ENCODE results near the gene SYCE3.

The SYCE3 gene

DNA sequence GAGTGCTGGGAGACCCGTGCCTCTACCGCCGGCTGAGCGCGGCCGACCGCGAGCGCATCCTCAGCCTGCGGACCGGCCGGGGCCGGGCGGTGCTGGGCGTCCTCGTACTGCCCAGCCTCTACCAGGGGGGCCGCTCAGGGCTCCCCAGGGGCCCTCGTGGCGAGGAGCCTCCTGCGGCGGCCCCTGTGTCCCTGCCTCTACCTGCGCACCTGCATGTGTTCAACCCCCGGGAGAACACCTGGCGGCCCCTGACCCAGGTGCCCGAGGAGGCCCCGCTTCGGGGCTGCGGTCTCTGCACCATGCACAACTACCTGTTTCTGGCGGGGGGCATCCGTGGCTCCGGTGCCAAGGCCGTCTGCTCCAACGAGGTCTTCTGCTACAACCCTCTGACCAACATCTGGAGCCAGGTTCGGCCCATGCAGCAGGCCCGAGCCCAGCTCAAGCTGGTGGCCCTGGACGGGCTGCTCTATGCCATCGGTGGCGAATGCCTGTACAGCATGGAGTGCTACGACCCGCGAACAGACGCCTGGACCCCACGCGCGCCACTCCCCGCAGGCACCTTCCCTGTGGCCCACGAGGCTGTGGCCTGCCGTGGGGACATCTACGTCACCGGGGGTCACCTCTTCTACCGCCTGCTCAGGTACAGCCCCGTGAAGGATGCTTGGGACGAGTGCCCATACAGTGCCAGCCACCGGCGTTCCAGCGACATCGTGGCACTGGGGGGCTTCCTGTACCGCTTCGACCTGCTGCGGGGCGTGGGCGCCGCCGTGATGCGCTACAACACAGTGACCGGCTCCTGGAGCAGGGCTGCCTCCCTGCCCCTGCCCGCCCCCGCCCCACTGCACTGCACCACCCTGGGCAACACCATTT, 13.6 kb downstream of the SYCE3 start:
- no peak for DNase-seq (ENCODE audit: low spot score)

DNA sequence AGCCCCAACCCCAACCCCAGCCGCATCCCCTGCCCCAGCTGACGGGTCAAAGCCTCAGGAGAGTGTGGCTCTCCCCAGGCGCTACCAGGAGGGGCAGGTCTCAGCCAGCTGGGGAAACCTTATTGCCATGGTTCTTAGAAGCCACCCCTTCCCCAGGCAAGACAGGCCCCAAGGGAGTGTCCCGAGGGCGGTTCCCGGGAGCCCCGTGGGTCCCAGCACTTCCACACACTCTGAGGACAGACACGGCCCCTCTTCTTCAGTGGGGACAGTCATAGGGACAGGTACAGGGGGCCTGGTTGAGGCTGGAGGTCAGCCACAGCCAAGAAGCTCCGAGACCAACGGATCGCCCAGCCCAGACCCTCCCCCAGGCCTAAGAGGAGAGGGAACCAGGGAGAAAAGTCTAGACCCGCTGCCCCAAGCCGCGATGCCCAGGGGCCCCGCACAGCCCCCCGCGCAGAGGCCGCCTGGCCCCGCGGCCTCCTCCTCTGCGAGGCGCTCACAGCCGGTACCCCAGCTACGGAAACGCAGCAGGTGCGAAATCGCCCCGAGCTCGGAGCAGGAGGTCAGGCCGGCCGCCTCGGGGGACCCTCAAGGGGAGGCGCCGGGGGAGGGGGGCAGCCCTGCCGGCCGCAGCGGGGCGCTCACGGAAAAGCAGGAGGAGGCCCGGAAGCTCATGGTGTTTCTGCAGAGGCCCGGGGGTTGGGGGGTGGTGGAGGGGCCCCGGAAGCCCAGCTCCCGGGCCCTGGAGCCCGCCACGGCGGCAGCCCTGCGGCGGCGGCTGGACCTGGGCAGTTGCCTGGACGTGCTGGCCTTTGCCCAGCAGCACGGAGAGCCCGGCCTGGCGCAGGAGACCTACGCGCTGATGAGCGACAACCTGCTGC, 14.4 kb downstream of the SYCE3 start:
- no peak for DNase-seq (ENCODE audit: low spot score)

DNA sequence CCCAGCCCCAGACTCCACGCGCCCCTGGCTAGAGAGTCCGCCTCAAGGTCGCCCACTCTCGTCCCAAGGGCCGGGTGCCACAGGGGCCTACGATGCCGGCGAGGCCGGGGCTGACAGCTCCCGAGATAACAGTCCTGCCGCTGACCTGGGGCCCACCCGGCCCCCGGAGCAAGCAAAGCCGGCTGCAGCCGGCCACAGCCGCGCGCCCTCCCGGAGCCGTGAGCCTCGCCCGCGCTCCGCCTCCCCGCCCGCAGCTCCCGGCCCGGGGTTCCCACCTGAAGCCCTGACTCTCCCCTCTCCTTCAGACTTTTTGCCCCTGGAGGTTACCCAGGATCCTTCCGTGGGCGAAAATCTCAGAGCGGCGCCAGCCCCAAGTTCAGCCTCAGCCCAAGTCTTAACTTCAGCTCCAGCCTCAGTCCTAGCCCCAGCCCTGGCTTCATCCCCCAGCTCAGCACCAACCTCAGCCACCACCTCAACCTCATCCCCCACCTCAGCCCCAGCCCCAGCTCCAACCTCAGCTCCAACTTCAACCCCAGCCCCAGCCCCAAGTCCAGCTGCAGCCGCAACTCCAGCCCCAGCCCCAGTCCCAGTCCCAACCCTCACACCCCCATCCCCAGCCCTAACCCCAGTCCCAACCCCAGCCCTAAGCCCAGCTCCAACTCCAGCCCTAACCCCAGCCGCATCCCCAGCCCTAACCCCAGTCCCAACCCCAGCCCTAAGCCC, 15.3 kb downstream of the SYCE3 start:
- DNase-seq (ENCODE audit: low spot score), result no peak

DNA sequence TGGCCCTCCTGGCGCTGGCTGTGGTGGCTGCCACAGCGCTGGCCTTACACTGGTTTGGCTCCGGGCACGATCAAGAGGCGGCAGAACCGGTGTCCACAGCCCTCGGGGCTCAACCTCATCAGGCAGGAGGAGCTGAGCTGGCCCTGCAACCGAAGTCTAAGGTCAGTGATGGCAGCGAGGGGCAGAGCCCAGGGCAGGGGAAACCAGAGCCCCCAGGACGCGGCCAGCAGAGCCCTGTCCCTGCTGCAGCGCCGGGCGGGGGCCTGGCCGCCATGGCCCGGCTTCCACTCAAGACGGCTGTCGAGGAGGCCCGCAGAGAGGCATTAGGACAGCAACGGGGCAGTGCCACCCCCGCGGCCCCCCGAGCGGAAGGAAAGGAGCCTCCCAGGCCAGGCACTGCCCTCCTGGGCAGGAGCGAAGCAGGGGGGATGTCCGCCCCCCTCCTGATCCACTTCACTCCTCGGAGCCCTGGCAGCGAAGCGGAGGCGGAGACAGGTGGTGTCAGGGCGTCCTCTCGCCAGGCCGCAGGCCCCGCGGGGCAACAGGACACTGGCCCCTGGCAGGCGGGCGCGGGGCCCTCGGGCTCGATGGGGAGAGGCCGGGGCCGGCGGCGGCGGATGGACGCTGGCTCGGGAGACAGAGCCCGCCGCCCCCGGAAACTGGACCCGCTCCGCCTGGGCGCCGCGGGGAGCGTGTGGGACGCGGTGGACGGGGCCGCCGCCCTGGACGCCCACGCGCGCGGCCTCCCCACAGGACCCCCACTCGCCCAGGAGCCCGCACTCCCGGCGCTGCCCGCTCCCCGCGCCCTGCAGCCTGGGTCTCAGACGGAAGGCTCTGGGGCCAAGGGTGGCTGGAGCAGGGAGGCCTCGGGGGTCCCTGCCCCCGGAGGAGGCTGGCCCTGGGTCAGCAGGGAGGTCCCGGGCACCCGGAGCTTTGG, 16.1 kb downstream of the SYCE3 start:
- no peak for DNase-seq (ENCODE audit: low spot score)

DNA sequence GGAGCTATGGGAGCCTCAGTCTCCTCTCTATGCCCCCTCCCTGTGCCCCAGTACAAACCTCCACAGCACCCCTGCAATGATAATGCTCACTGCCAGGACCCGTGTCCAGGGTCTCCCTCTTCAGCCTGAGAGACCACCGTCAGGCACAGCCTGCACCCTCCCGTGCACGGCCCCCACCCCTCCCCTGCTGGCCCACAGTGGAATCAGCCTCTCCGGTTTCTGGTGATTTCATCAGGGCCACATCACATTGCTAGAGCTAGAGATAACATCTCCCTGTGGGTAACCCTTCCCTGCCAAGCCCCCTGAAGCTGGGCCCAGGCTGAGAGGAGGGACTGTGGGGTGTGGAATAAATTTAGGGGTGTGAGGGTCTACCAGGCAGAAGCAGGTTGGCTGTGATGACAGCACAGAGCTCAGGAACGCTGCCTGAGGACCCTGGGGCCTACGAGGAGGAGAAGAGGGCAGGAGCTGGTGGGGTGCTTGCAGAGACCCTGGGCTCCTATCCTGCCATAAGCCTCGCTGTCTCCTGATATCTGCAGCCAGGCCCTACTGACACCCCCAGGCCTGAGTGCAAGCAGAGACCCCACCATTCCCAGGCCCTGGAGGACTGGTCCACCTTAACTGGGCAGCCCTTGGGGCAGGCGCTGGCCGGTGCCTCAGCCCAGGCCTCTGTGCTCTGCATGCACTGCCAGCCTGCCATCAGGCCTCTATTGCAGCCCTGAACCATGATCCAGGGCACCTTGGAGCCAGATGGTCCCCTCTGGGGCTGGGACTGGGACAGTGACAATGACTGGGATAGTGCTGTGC, 17.0 kb downstream of the SYCE3 start, which contains the start of gene KLHDC7B:
TSS of gene KLHDC7B (plus strand) at position 378 of the 804 bp plus-strand sequence. CDS start at position 723, 345 bp downstream.
- no peak for DNase-seq (ENCODE audit: low spot score)

DNA sequence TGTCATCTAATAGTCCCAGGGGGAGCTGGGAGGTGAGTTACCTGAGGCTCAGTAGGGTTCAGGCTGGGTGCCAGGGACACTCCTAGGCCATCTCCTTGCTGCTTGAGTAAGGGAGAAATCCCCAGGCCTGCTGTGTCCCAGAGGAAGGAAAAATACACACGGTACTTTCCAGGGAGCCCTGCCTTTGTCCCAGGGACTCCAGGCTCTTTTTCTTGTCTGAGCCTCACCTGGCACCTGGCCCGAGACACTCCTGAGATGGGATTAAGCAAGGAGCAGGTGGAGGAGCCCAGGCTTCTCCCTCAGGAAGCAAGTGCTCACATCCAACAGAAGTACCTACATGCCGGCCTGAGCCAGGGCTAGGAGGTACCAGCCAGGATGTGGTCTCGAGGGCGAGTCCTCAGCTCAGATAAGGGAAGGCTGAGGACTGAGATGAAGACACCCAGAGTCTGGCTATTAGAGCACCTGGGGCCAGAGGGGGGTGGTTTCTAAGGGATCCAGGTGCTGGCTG, 17.9 kb downstream of the SYCE3 start:
- DNase-seq (ENCODE audit: low spot score), result no peak

DNA sequence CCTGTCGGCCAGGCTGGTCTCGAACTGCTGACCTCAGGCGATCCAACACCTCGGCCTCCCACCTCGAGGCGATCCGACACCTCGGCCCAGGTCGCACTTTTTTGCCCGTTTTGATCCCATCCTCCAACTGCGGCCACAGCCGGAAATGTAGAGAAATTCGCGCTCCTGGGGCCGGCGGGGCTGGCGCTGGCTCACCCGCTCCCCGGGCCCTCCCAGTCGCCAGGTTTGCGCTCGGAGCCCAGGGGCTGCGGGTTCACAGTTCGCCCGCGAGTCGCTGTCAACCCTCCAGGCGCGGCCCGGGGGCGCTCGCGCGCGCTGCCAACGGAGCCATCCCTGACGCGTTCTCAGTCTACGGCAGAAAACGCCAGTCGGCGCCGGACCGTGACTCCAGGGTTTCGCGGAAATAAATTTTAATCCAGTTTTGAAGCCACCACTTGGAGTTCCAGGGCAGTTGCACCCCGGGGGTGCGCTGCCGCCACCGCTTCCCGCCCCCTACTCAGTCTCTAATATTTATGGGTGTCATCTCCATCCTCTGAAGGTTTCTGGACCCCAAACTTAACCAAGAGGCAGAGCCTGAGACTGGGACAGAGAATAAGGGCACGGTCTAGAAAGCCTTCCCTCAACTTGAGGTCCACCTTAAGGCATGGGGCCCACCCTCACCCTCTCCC, 18.5 kb downstream of the SYCE3 start:
- peak; percentile 83 for DNase-seq (ENCODE audit: low spot score)

DNA sequence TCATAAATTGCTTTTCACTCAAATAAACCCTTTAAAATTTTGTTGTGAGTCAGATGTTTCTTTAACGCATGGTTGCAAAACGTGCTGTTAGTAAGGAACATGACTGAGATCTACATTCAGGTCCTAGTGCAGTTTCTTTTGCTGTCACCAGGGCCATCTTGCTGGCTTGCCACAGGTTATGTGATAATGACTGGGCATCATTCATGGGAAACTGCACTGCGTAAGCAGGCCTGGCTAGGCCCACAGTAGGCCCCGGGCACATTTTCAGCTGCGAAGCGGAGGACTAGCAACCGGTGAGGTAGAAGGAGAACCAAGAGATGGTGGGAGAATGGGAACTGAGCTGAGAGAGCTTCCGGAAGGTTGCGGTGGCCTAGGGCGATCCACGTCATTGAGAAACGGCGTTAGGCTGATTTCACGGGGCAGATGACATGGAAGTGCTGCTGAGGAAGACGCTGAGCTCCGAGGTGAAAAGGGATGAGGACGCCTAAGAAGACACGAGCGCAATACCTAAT, 20.2 kb downstream of the SYCE3 start:
- DNase-seq (ENCODE audit: low spot score), result peak; percentile 64

DNA sequence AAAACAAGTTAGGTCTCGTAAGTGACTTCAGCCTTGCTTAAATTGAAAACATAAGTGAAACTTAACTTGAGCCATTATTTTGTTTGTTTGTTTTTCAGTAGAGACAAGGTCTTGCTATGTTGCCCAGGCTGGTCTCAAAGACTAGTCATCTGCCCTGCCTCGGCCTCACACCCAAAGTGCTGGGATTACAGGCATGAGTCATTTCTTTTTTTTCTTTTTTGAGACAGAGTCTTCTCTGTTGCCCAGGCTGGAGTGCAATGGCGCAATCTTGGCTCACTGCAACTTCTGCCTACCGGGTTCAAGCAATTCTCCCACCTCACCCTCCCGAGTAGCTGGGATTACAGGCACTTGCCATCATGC, 21.1 kb downstream of the SYCE3 start:
- DNase-seq (ENCODE audit: low spot score), result peak; percentile 43

DNA sequence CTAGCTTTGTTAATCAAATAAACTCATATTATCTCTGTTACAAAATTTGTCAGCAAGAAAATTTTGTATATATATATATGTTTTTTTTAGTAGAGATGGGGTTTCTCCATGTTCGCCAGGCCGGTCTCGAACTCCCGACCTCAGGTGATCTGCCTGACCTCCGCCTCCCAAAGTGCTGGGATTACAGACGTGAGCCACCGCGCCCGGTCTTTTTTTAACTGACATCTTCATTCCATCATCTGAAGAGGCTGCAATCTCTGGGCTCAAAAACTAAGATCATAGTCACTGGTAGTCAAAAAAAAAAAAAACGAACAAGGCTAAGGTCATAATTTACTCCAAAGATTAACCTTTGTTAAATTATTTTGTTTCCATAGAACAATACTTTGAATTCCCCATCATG, 22.3 kb downstream of the SYCE3 start:
- DNase-seq (ENCODE audit: low spot score), result no peak

DNA sequence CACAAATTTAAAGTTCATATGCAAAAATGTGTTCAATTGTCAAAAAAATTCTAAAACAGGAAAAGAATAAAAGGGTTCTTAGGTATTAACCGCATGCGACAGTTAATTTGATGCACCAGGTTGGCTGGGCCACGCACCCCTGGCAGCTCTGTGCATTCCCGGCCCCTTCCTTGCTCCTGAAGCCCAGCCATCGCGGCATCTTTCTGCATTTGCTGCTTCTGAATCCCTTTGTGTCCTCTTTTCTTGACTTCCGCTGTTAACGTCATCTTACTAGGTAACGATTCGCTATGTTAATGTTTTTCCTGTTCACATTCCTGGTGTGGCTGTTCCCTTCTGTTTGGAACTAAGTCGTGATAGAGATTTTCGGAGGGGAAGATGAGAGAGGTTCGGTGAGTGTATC, 25.0 kb downstream of the SYCE3 start:
- DNase-seq (ENCODE audit: low spot score), result no peak

DNA sequence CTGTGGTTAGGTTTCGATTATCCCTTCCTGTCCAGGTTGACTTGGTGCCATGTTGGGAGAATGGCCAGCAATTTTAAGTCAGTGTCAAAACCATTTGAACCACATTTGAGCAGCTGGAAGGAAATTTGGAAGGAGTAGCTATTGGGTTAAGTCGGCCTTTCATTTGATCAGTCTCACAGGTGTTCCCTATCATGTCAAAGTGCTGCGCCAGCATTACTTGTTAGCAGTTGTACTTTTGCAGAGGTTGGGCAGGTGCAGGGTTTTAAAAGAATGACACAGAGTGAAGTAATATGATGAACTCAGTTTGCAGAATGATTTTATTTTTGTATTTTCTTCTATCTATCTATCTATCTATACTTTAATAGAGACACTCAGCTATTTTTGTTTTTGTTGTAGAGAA, 26.5 kb downstream of the SYCE3 start:
- peak; percentile 31 for DNase-seq (ENCODE audit: low spot score)

DNA sequence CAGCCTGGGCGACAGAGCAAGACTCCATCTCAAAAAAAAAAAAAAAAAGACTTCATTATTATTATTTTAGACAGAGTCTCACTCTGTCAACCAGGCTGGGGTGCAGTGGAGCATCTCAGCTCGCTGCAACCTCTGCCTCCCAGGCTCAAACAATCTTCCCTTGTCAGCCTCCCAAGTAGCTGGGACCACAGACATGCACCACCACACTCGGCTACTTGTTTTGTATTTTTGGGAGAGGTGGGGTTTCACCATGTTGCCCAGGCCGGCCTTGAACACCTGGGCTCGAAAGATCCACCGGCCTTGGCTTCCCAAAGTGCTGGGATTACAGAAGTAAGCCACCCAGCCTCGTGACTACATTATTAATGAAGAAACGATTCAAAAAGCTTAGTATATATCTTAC, 27.6 kb downstream of the SYCE3 start:
- DNase-seq (ENCODE audit: low spot score), result peak; percentile 65

DNA sequence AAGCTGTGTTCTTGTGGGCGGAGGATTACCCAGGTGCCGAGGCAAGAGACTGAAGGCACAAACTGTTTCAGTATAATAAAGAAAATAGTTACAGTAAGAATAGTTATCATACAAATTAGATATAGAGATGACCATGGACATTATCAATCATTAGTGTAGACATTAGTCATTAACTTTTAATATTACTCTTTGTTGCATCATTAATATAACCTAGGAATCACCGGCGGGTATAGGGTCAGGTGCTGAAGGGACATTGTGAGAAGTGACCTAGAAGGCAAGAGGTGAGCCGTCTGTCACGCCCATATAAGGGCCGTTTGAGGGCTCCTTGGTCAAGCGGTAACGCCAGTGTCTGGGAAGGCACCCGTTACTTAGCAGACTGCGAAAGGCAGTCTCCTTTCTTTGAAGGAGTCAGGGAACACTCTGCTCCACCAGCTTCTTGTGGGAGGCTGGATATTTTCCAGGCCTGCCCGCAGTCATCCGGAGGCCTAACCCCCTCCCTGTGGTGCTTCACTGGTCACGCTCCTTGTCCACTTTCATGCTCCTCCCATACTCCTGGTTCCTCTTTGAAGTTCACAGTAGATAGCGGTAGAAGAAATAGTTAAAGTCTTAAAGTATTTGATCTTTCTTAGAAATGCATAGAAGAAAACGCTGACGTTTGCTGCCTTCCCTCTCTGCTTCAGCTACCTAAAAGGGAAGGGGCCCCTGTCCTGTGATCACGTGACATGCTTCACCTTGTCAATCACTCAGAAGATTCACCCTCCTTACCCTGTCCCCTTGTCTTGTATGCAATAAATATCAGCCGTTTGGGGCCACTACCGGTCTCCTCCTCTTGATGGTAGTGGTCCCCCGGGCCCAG, 28.6 kb downstream of the SYCE3 start:
- peak; percentile 77 for DNase-seq (ENCODE audit: low spot score)

DNA sequence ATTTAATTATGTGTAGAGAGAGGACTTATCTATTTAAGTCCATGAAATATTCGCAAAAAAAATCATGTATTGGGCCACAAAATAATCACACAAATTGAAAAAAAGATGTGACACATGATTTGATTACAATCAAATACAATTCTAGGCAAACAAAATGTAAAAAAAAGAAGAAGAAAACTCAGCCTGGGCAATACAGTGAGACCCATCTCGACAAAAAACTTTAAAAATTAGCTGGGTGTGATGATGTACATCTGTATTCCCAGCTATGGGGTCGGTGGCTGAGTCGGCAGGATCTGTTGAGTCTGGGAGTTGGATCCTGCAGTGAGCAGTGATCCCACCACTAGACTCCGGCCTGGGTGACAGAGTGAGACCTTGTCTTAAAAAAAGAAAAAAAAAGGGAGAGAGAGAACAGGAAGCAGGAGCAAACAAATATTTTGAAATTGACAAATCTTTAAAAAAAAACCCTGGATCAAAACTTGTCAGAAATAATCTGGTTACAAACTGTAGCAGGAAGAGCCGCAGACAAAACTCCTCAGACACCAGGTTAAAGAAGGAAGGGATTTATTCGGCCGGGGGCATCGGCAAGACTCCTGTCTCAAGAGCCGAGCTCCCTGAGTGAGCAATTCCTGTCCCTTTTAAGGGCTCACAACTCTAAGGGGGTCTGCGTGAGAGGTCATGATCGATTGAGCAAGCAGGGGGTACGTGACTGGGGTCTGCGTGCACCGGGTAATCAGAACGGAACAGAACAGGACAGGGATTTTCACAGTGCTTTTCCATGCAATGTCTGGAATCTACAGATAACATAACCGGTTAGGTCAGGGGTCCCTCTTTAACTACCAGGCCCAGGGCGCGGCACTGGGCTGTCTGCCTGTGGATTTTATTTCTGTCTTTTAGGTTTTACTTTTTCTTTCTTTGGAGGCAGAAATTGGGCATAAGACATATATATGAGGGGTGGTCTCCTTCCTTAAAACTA, 29.6 kb downstream of the SYCE3 start:
- no peak for DNase-seq (ENCODE audit: low spot score)

DNA sequence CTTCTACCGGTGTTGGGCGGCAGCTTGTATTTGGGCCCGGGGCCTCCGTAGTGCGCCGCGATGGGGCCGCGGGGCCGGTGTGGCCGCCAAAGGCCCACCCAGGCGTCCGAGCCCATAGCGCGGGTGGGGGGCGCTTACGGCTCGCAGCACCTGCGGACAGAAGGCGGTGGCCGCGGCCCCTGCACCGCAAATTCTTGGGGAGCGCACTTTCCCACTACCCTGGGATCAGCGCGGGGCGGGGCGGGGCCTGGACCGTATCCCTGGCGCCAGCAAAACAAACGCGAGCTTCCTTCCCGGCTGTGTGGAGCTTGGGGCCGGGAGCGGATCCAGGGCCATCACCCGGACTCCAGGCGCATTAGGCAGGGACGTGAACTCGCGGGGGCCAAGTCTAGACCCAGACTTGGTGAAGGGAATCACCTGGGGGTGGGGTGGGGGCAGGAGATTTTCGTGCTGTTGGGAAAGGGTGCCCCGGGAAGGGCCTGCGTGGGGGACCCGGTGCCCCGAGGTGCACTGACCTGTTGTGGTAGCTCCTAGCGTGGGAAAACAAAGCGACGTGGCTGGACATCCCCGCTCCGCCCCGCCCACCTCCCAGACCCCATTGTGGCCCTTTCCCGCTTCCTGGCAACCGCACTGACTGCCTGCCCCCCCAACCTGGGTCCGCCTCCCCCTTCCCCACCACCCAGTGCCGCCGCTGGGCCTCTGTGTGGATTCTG, 30.6 kb downstream of the SYCE3 start:
- no peak for DNase-seq (ENCODE audit: low spot score)

DNA sequence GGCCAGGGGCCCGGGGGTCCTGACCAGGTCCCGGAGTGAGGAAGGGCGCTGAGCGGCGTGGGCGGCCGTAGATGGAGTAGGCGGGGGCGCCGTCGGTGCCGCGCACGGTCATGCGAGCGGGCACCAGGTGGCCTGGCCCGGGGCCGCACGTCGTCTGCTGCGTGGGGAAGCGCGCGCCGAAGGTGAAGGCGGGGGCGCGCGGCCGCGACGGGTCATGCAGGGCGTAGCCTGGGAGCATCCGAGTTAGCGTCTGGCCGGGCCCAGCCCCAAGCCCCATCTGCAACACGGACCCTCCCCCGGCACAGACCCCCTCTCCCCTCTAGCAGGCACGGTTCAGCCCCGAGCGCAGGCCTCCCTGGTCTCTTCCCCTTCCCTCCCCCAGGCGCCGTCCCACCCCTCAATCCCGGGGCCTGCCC, 31.2 kb downstream of the SYCE3 start:
- peak; percentile 70 for DNase-seq (ENCODE audit: low spot score)
